ENCODE results near the gene WFDC8. TPM values are rescaled to one million over a fixed set of nuclear protein-coding genes. Genes with fewer than 3 reads are reported as not detected.

WFDC8 gene
- total and polyA plus RNA-seq, 2 of the 13 experiments (the other 11 are each of a cell fraction or from before 2014, with no cell fraction given): not detected

GRCh38 chr20:45589725-45590124 lies 10.6 kb upstream of the WFDC8 start:
- Histone ChIP-seq H3K9me3 (ENCODE audit: low read length) (no peaks in the 10 kb centered on the region), H3K9ac (ENCODE audit: insufficient read depth, low read depth, low read length) (no peak overlapping the region), H3K79me2 (ENCODE audit: insufficient read depth, low read length) (no peaks in the 10 kb centered on the region), H2AFZ (ENCODE audit: low read length) (no peak overlapping the region), H3K36me3 (replicated peaks in 1 of 2; ENCODE audit: control insufficient read depth in 1 of 2, insufficient read depth in 2 of 2, low read length in 2 of 2) (no peaks in the 10 kb centered on the region), H3K4me3 (replicated peaks in 1 of 3; ENCODE audit: insufficient read depth in 1 of 3, low read depth in 2 of 3, low read length in 3 of 3) (no peak overlapping the region), H3K27me3 (ENCODE audit: control insufficient read depth in 1 of 2, insufficient read depth in 2 of 2, low read length in 2 of 2) (peaks cover 3 to 10% of the 10 kb centered on the region in 2 experiments; a peak in 2 of 5 replicates), H4K20me1 (ENCODE audit: insufficient read depth, low read length) (no peaks in the 10 kb centered on the region), H3K4me1 (ENCODE audit: insufficient read depth, low read length) (no peaks in the 10 kb centered on the region), H3K4me2 (ENCODE audit: low read depth, low read length) (no peak overlapping the region), H3K27ac (ENCODE audit: extremely low read length, insufficient read depth, low read length) (no peak overlapping the region)
- in situ Hi-C loops (cut with HindIII; ENCODE audit: extremely low pct_ligation_motif_present, low pct_unique_long_range_greater_than_20kb) (no loop called here), intact Hi-C loops (cut with micrococcal nuclease; ENCODE audit: unreplicated experiment) (no loop called here)
- no peak for ATAC-seq
- no peak for DNase-seq (ENCODE audit: low spot score)
- no peak for FAIRE-seq
- BruUV-seq (replicated peaks): no TSS peak
- CTCF ChIA-PET (ENCODE audit: low intra/inter-chr PET ratio, low total read pairs): no interaction called here
- POLR2A ChIA-PET: no interaction called here
- WGBS (ENCODE audit: low lambda C conversion rate): 3% methylated on average over 1 of the region's 1 CpG
- TF ChIP-seq, protein P1, sequence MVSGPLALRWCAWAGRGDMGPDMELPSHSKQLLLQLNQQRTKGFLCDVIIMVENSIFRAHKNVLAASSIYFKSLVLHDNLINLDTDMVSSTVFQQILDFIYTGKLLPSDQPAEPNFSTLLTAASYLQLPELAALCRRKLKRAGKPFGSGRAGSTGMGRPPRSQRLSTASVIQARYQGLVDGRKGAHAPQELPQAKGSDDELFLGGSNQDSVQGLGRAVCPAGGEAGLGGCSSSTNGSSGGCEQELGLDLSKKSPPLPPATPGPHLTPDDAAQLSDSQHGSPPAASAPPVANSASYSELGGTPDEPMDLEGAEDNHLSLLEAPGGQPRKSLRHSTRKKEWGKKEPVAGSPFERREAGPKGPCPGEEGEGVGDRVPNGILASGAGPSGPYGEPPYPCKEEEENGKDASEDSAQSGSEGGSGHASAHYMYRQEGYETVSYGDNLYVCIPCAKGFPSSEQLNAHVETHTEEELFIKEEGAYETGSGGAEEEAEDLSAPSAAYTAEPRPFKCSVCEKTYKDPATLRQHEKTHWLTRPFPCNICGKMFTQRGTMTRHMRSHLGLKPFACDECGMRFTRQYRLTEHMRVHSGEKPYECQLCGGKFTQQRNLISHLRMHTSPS (CRISPR knock-in tag; IDR thresholded peaks at IDR 0.05; ENCODE audit: low read depth): no peak
- TF ChIP-seq ZNF879 (CRISPR knock-in tag; IDR thresholded peaks at IDR 0.05): no peak
- no peak for TF ChIP-seq MIER3 (CRISPR knock-in tag; IDR thresholded peaks at IDR 0.05; ENCODE audit: borderline replicate concordance)
- TF ChIP-seq, protein P2, sequence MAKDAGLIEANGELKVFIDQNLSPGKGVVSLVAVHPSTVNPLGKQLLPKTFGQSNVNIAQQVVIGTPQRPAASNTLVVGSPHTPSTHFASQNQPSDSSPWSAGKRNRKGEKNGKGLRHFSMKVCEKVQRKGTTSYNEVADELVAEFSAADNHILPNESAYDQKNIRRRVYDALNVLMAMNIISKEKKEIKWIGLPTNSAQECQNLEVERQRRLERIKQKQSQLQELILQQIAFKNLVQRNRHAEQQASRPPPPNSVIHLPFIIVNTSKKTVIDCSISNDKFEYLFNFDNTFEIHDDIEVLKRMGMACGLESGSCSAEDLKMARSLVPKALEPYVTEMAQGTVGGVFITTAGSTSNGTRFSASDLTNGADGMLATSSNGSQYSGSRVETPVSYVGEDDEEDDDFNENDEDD (CRISPR knock-in tag; IDR thresholded peaks at IDR 0.05; ENCODE audit: borderline replicate concordance): no peak
- no peak for TF ChIP-seq ZFP82 (CRISPR knock-in tag; IDR thresholded peaks at IDR 0.05; ENCODE audit: borderline replicate concordance)
- TF ChIP-seq, protein P3, sequence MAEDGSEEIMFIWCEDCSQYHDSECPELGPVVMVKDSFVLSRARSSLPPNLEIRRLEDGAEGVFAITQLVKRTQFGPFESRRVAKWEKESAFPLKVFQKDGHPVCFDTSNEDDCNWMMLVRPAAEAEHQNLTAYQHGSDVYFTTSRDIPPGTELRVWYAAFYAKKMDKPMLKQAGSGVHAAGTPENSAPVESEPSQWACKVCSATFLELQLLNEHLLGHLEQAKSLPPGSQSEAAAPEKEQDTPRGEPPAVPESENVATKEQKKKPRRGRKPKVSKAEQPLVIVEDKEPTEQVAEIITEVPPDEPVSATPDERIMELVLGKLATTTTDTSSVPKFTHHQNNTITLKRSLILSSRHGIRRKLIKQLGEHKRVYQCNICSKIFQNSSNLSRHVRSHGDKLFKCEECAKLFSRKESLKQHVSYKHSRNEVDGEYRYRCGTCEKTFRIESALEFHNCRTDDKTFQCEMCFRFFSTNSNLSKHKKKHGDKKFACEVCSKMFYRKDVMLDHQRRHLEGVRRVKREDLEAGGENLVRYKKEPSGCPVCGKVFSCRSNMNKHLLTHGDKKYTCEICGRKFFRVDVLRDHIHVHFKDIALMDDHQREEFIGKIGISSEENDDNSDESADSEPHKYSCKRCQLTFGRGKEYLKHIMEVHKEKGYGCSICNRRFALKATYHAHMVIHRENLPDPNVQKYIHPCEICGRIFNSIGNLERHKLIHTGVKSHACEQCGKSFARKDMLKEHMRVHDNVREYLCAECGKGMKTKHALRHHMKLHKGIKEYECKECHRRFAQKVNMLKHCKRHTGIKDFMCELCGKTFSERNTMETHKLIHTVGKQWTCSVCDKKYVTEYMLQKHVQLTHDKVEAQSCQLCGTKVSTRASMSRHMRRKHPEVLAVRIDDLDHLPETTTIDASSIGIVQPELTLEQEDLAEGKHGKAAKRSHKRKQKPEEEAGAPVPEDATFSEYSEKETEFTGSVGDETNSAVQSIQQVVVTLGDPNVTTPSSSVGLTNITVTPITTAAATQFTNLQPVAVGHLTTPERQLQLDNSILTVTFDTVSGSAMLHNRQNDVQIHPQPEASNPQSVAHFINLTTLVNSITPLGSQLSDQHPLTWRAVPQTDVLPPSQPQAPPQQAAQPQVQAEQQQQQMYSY (CRISPR knock-in tag; IDR thresholded peaks at IDR 0.05): no peak
- TF ChIP-seq CC2D1A (CRISPR knock-in tag; IDR thresholded peaks at IDR 0.05): no peak
- TF ChIP-seq ZNF780A (CRISPR knock-in tag; IDR thresholded peaks at IDR 0.05): no peak
- no peak for TF ChIP-seq SALL2 (CRISPR knock-in tag; IDR thresholded peaks at IDR 0.05)
